NB4 (cell line): Measurements from ENCODE around the gene APOL4.
"Not testable (repeated sequence)": the region's sequence is repeated elsewhere in the genome, so short reads cannot be mapped to it uniquely, and the experiment has no call there.

Source experiments
- CTCF ChIP-seq: IDR thresholded peaks from one replicate; pipeline ENCODE4 v1.5.1; 2012; ENCODE audit warnings: low read depth, low read length
- POLR2A ChIP-seq: IDR thresholded peaks from 2 replicates; pipeline ENCODE4 v1.6.1; 2011; ENCODE audit warnings: mild to moderate bottlenecking; ENCODE audit not compliant: insufficient read length; ENCODE audit errors: extremely low read depth

- not testable (repeated sequence) for TF ChIP-seq CTCF, POLR2A
Observed at GRCh38 chr22:36228369-36228768, 26.8 kb upstream of the APOL4 start.
